Bronchial epithelial cell (primary cell): ENCODE measurements around the gene AGAP1. TPM values are rescaled to one million over a fixed set of nuclear protein-coding genes. Genes with fewer than 3 reads are reported as not detected.
A peak's percentile ranks its signal among the peaks of the same experiment; 100 is the strongest.

Experiments used
- DNase-seq: peaks from one replicate; pipeline ENCODE4 v3.0.0-alpha.2; 2010; ENCODE audit warnings: low read depth
- FAIRE-seq: peaks from 2 replicates; lab custom pipeline; 2011; peaks lifted over from hg19 to GRCh38; lab: Jason Lieb, UNC
- H3K27me3 ChIP-seq: 2 replicates; pipeline ENCODE4 v1.5.1; 2011; ENCODE audit warnings: low read length; ENCODE audit not compliant: control insufficient read depth, insufficient read depth
- H3K36me3 ChIP-seq: 2 replicates; pipeline ENCODE4 v1.5.1; 2011; ENCODE audit warnings: low read length; ENCODE audit not compliant: control insufficient read depth, insufficient read depth
- H3K4me3 ChIP-seq: 2 replicates; pipeline ENCODE4 v1.5.1; 2011; ENCODE audit warnings: mild to moderate bottlenecking, low read depth, low read length, control low read depth
- total RNA-seq: library from RNA; depleted of rRNA; stranded (reverse); fragments of >200 nt; gene quantifications from 2 replicates; pipeline ENCODE4 v1.2.1, GENCODE V29; 2014
- TF ChIP-seq, protein P1 (sequence below): IDR thresholded peaks from 2 replicates; pipeline ENCODE4 v1.5.1; 2011; ENCODE audit warnings: mild to moderate bottlenecking, moderate library complexity, low read length, control low read depth, inconsistent platforms; ENCODE audit not compliant: insufficient read depth, severe bottlenecking

AGAP1 gene
- total RNA-seq, 1 donor from 2014 or later: 22.4 TPM

DNA sequence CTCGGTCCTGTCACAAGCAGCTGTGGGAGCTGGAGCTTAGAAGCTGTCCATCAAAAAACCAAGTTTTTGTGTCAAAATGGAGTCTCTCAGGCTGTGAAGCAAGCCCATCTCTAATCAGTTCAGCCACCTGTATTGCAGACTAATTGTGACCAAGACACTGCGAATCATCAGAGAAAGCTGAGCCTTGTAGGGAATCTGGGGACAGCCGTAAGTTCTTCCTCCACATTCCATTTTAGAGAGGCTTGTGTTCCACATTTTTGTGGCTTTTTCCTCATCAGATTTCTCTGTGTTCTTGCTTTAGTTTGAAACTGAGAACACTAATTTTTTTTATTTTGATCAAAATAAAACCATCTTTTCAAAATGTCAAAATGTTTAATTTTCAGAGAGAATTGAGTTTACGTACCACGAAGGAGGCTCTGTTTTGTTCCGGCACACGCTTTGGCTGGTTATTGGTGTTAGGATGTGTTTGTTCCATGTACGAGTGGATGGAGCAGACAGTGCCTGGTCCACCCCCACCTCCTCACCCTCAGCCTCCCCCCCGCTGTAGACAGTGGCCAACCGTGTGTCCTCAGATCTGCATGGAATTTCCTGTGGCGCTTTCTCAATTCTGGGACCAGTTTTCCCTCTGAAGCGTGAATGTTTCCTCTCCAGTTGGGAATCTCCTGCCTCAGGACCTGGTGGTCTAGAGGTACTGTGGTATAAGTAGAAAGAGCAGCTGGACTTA lies 140.8 kb downstream of the AGAP1 start:
- H3K27me3 ChIP-seq: no peaks in the 10 kb centered on the region
- DNase-seq (no peak), FAIRE-seq (no peak)

DNA sequence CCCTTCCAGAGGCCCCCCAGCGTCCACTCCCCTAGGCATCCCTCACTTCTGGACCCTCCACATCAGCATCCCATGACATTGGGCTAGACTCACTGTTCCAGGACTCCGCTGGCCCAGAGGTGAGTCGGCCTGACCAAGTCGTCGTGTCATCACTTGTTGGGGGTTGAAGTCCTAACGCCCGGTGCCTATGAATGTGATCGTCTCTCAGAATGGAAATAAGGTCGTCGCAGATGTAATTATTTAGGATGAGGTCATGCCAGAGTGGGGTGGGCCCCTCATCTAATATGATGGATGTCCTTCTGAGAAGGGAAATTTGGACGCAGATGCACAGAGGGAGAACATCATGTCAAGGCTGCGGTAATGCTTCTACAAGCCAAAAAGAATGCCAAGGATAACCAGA lies 142.7 kb downstream of the AGAP1 start:
- DNase-seq (no peak), FAIRE-seq (no peak)
- Histone ChIP-seq H3K4me3 (no peak overlapping the region), H3K36me3 (no peaks in the 10 kb centered on the region), H3K27me3 (no peaks in the 10 kb centered on the region)
- TF ChIP-seq, protein P1, sequence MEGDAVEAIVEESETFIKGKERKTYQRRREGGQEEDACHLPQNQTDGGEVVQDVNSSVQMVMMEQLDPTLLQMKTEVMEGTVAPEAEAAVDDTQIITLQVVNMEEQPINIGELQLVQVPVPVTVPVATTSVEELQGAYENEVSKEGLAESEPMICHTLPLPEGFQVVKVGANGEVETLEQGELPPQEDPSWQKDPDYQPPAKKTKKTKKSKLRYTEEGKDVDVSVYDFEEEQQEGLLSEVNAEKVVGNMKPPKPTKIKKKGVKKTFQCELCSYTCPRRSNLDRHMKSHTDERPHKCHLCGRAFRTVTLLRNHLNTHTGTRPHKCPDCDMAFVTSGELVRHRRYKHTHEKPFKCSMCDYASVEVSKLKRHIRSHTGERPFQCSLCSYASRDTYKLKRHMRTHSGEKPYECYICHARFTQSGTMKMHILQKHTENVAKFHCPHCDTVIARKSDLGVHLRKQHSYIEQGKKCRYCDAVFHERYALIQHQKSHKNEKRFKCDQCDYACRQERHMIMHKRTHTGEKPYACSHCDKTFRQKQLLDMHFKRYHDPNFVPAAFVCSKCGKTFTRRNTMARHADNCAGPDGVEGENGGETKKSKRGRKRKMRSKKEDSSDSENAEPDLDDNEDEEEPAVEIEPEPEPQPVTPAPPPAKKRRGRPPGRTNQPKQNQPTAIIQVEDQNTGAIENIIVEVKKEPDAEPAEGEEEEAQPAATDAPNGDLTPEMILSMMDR: no peak

More for the DNA sequence above, 140.8 kb downstream of the AGAP1 start:
- TF ChIP-seq, protein P1: no peak
- Histone ChIP-seq H3K4me3 (no peak overlapping the region), H3K36me3 (no peaks in the 10 kb centered on the region)

DNA sequence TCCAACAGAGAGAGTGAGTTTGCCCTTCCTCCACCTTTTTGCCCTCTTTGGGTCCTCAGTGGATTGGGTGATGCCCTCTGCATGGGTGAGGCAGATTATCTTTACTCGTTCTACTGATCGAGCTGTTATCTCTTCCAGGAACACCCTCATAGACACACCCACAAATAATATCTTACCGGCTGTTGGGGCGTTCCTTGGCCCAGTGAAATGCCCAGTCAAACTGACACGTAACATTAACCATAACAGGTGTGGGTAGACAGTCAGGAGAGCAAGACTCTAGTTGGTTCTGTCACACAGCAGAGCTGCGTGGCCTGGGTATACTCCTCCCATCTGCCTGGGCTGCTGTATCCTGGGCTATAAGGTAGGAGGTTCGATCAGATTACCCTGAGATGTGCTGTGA lies 144.1 kb downstream of the AGAP1 start:
- FAIRE-seq: no peak
- DNase-seq: no peak
- Histone ChIP-seq H3K27me3 (no peaks in the 10 kb centered on the region), H3K4me3 (no peak overlapping the region), H3K36me3 (no peaks in the 10 kb centered on the region)
- TF ChIP-seq, protein P1: no peak

DNA sequence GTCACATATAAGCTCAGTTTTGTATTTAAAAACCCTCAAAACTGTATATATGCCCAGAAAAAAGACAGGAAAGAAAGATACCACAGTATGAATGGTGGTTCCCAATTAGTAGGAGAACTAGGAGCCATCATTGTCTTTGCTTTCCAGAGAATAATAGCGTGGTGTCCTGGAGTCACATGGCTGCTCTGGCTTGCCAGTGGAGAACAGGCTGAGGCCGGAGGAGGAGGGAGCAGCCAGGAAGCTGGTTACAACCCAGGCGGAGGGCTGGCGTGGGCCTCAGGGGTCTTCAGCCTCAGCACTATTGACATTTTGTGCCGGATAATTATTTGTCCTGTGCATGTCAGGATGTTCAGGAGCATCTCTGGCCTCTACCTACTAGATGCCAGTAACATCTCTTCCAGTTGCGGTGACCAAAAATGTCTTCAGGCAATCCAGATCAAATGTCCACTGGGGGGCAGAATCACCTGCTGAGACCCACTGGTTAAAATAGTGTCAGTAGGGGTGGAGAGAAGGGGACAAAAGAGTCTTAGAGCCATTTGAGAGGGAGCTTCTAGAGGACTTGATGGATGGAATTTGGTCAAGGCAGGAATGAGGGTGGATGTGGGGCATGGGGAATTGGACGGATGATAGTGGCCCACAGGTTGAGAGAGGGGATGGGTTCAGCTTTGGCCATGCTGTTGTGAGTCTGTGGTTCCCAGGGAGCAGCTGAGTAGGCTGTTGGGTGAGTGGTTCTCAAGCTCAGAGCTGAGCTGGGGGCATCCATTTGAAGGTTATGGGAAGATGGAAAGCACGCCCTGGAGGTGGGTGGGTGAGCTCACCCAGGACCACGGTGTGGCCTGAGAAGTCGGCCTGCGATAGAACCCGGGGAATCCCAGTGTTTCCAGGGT lies 144.9 kb downstream of the AGAP1 start:
- DNase-seq (no peak), FAIRE-seq (no peak)
- Histone ChIP-seq H3K27me3 (no peaks in the 10 kb centered on the region), H3K36me3 (no peaks in the 10 kb centered on the region), H3K4me3 (no peak overlapping the region)
- TF ChIP-seq, protein P1: no peak

DNA sequence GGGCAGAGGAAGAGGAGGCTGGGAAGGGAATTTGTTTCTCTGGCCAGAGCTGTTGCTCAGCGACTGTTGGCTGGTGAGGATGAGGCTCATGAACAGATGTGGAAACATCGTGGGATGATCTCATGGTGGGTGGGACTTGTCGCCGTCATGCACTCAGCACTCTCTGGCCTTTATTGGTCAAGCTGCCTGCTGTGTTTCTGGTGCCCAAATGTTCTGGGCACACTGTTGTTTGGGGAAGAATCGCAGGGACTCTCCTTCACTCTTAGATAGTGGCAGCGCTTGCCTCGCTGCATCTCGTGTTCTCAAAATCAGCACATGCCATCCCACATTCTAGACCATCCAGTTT lies 145.6 kb downstream of the AGAP1 start:
- FAIRE-seq (peak; percentile 93), DNase-seq (peak; percentile 46)
- H3K4me3 ChIP-seq: no peak overlapping the region
- H3K27me3 ChIP-seq: no peaks in the 10 kb centered on the region
- TF ChIP-seq, protein P1: no peak
- no peaks in the 10 kb centered on the region for H3K36me3 ChIP-seq
